K562 (cell line): ENCODE measurements around the gene NDUFAF8. TPM values are rescaled to one million over a fixed set of nuclear protein-coding genes. Genes with fewer than 3 reads are reported as not detected.

Source experiments
- ATAC-seq: fragments of 200-7000 bp; cut with Tn5 transposase; 3 replicates; pipeline ENCODE4 v1.9.1; 2020; ENCODE audit warnings: moderate library complexity
- BruUV-seq: library from RNA; stranded (reverse); fragments of 400-500 nt; replicated peaks from 2 replicates; lab custom pipeline; 2021; lab: Mats Ljungman, UMichigan
- CTCF ChIA-PET: fragments of 300-600 bp; formaldehyde crosslinking; extraction: SDS; loops from one replicate; lab custom pipeline; 2021; ENCODE audit warnings: low intra/inter-chr PET ratio; lab: Yijun Ruan, JAX
- POLR2A ChIA-PET: fragments of 300-600, 350-650 bp; sonication (Branson Sonifier 250); formaldehyde crosslinking; extraction: SDS; loops from one replicate; lab custom pipeline; 2021; ENCODE audit warnings: antibody characterized with exemption, inconsistent platforms; lab: Yijun Ruan, JAX
- DNase-seq, 4 experiments: peaks; one replicate each; pipeline versions ENCODE4 v3.0.0 to v3.0.0-alpha.2; 2011 to 2018; ENCODE audit warnings: low spot score in 3 of 4, mixed read lengths in 3 of 4; ENCODE audit errors: extremely low read depth in 1 of 4
- FAIRE-seq: peaks from 2 replicates; lab custom pipeline; 2011; peaks lifted over from hg19 to GRCh38; lab: Jason Lieb, UNC
- H2AFZ ChIP-seq: 2 replicates; pipeline ENCODE4 v1.6.0; 2011; ENCODE audit warnings: low read depth, low read length, control low read depth, inconsistent platforms
- H3K27ac ChIP-seq: fragments of 200-600 bp; 3 replicates; pipeline ENCODE4 v1.8.0; 2011; ENCODE audit warnings: low read depth, mild to moderate bottlenecking, control low read depth, inconsistent platforms, low read length, moderate library complexity, mixed read lengths; ENCODE audit errors: extremely low read depth
- H3K27me3 ChIP-seq, 2 experiments: fragments of 300-600 bp in 1 of 2; 2 replicates in 1 of 2; 3 replicates in 1 of 2; pipeline versions ENCODE4 v1.6.0 to v1.8.0; 2011; ENCODE audit warnings: inconsistent platforms in 2 of 2, low read length in 2 of 2, mild to moderate bottlenecking in 1 of 2, mixed read lengths in 1 of 2, moderate library complexity in 1 of 2; ENCODE audit not compliant: control insufficient read depth in 2 of 2, insufficient read depth in 2 of 2
- H3K36me3 ChIP-seq: fragments of 300-600 bp; 3 replicates; pipeline ENCODE4 v1.8.0; 2011; ENCODE audit warnings: mild to moderate bottlenecking, low read length, inconsistent platforms; ENCODE audit not compliant: control insufficient read depth, insufficient read depth
- H3K4me1 ChIP-seq, 2 experiments: fragments of 200-600 bp in 1 of 2; replicated peaks in 1 of 2; 2 replicates in 1 of 2; 3 replicates in 1 of 2; pipeline versions ENCODE4 v1.5.1 to v1.8.0; 2011; ENCODE audit warnings: inconsistent platforms in 2 of 2, low read length in 2 of 2, mild to moderate bottlenecking in 1 of 2, mixed read lengths in 1 of 2, moderate library complexity in 1 of 2; ENCODE audit not compliant: control insufficient read depth in 2 of 2, insufficient read depth in 2 of 2
- H3K4me2 ChIP-seq: 2 replicates; pipeline ENCODE4 v1.6.1; 2011; ENCODE audit warnings: low read length, control low read depth, inconsistent platforms, mixed read lengths; ENCODE audit not compliant: insufficient read depth
- H3K4me3 ChIP-seq: fragments of 200-600 bp; sonication (generic), shearing (Covaris generic); 2 replicates; pipeline ENCODE4 v1.5.1; 2016; ENCODE audit warnings: control low read depth, inconsistent platforms
- H3K79me2 ChIP-seq: fragments of 200-600 bp; 3 replicates; pipeline ENCODE4 v1.8.0; 2011; ENCODE audit warnings: low read length, inconsistent platforms; ENCODE audit not compliant: control insufficient read depth, insufficient read depth
- H3K9ac ChIP-seq, 2 experiments: 2 replicates each; pipeline versions ENCODE4 v1.6.0 to v1.6.1; 2011; ENCODE audit warnings: low read depth in 2 of 2, low read length in 2 of 2, control low read depth in 1 of 2, inconsistent platforms in 1 of 2, mild to moderate bottlenecking in 1 of 2, mixed read lengths in 1 of 2; ENCODE audit not compliant: insufficient read depth in 1 of 2
- H3K9me1 ChIP-seq: one replicate; pipeline ENCODE4 v1.6.0; 2011; ENCODE audit warnings: inconsistent platforms, mild to moderate bottlenecking, low read length, moderate library complexity; ENCODE audit not compliant: control insufficient read depth, insufficient read depth
- H3K9me3 ChIP-seq: replicated peaks from 2 replicates; pipeline ENCODE4 v1.5.1; 2011; ENCODE audit warnings: low read depth, low read length, inconsistent platforms; ENCODE audit not compliant: control insufficient read depth, insufficient read depth
- H4K20me1 ChIP-seq: replicated peaks from 2 replicates; pipeline ENCODE4 v1.6.1; 2011; ENCODE audit warnings: low read length, inconsistent platforms, mixed read lengths; ENCODE audit not compliant: control insufficient read depth, insufficient read depth
- CBFB ChIP-seq: sonication (generic); formaldehyde crosslinking; IDR thresholded peaks from 2 replicates; pipeline ENCODE4 v1.4.0; 2020; ENCODE audit warnings: mild to moderate bottlenecking, missing genetic modification reagents
- CBX3 ChIP-seq, 2 experiments: IDR thresholded peaks; 1 replicate in 1 of 2; 2 replicates in 1 of 2; pipeline ENCODE4 v1.6.1; 2012; ENCODE audit warnings: inconsistent platforms in 2 of 2, low read length in 2 of 2, borderline replicate concordance in 1 of 2, control low read depth in 1 of 2
- CTCF ChIP-seq, 3 experiments: IDR thresholded peaks in 2 of 3; conservative IDR thresholded peaks in 1 of 3; 2 replicates each; pipeline ENCODE4 v1.5.1; 2011 to 2012; ENCODE audit warnings: low read length in 3 of 3, mild to moderate bottlenecking in 3 of 3, control low read depth in 2 of 3, improper control_type of control experiment in 1 of 3, inconsistent platforms in 1 of 3, low read depth in 1 of 3, mixed read lengths in 1 of 3, moderate library complexity in 1 of 3; ENCODE audit not compliant: insufficient read depth in 2 of 3
- GABPB2 ChIP-seq: fragments of 250-450 bp; sonication (Bioruptor Pico); conservative IDR thresholded peaks from 2 replicates; pipeline ENCODE4 v1.5.1; 2021; ENCODE audit warnings: mild to moderate bottlenecking
- RCOR1 ChIP-seq, 2 experiments: IDR thresholded peaks; 2 replicates each; pipeline ENCODE4 v1.6.1; 2012; ENCODE audit warnings: low read depth in 2 of 2, low read length in 2 of 2, borderline replicate concordance in 1 of 2, improper control_type of control experiment in 1 of 2
- RFX5 ChIP-seq: IDR thresholded peaks from 2 replicates; pipeline ENCODE4 v1.6.1; 2011; ENCODE audit warnings: low read depth, mild to moderate bottlenecking, improper control_type of control experiment, low read length
- SMAD3 ChIP-seq: fragments of 450-650 bp; formaldehyde crosslinking; conservative IDR thresholded peaks from 2 replicates; pipeline ENCODE4 v1.4.0; 2020; ENCODE audit warnings: mild to moderate bottlenecking
- ZBTB43 ChIP-seq: sonication (generic); formaldehyde crosslinking; IDR thresholded peaks from 2 replicates; pipeline ENCODE4 v1.8.0; 2023; ENCODE audit warnings: mild to moderate bottlenecking, missing genetic modification reagents
- WGBS: fragments of 100-300 bp; shearing (Covaris generic); methylation state at CpG from one replicate; pipeline ENCODE4 v1.1.6; 2016; ENCODE audit warnings: low coverage, mixed read lengths; ENCODE audit not compliant: insufficient coverage; ENCODE audit errors: missing lambda C conversion rate; 5-methylcytosine and 5-hydroxymethylcytosine counted together
- in situ Hi-C: fragments of 300-500 bp; cut with MboI; formaldehyde crosslinking; loops from 4 replicates; pipeline ENCODE4 v1.15.0; 2018; ENCODE audit warnings: inconsistent platforms, mixed read lengths
- intact Hi-C: fragments of 100-400 bp; cut with micrococcal nuclease; formaldehyde crosslinking; loops from 2 replicates; pipeline ENCODE4 v1.14.2; 2022
- polyA plus RNA-seq, 8 experiments: library from polyadenylated mRNA; depleted of rRNA in 4 of 8; stranded (reverse) in 5 of 8; unstranded in 3 of 8; fragments of >200 nt; fragmentation: Nextera tagmentation in 2 of 8; fragmentation: Illumina TruSeq in 1 of 8; extraction: Ambion mirVana in 2 of 8; extraction: Trizol in 1 of 8; gene quantifications; 2 replicates each; pipeline versions ENCODE4 v1.2.1 to v1.2.3, GENCODE V29; 2011 to 2014; ENCODE audit warnings: inconsistent platforms in 1 of 8, missing spikeins in 1 of 8
- total RNA-seq, 7 experiments: library from RNA; depleted of rRNA in 6 of 7; stranded (reverse); fragments of >200 nt in 6 of 7; fragmentation: Illumina TruSeq in 2 of 7; extraction: Trizol in 2 of 7; gene quantifications; 2 replicates each; pipeline versions ENCODE4 v1.2.1 to v1.2.3, GENCODE V29; 2011 to 2021; ENCODE audit warnings: low replicate concordance in 1 of 7

NDUFAF8 gene
- total and polyA plus RNA-seq, 9 of the 15 experiments (the other 6 are each of a cell fraction or from before 2014, with no cell fraction given), result 13.5 to 144 (median 90.0) TPM

- Histone ChIP-seq H3K27me3 (no peaks in the 10 kb centered on the region), H3K9ac (no peak overlapping the region), H4K20me1 (no peaks in the 10 kb centered on the region), H3K36me3 (peaks cover 2% of the 10 kb centered on the region; the same call in 2 of the 3 replicates), H3K4me1 (peaks cover 3 to 36% of the 10 kb centered on the region in 2 experiments; a peak in 3 of 5 replicates), H3K4me2 (no peak overlapping the region), H3K9me3 (no peaks in the 10 kb centered on the region), H3K4me3 (no peak overlapping the region), H3K79me2 (no peaks in the 10 kb centered on the region), H3K27ac (no peak overlapping the region), H2AFZ (no peak overlapping the region), H3K9me1 (peaks cover 3% of the 10 kb centered on the region)
- ATAC-seq (no peak), FAIRE-seq (no peak), DNase-seq (no peak)
- ChIA-PET POLR2A (no interaction called here), CTCF (no interaction called here)
- intact Hi-C loops, result no loop called here
- no TSS peak for BruUV-seq
- in situ Hi-C loops, result no loop called here
- WGBS, result 86% methylated on average over 14 of the region's 18 CpGs
- TF ChIP-seq ZBTB43 (no peak), RFX5 (no peak), CBX3 (IDR thresholded peaks at IDR 0.05; ENCODE audit: borderline replicate concordance in 1 of 2, low read length in 2 of 2) (no peak), SMAD3 (no peak), CTCF (IDR thresholded peaks at IDR 0.05 in 2 of 3, conservative IDR thresholded peaks at IDR 0.05 in 1 of 3; ENCODE audit: insufficient read depth in 2 of 3, low read depth in 1 of 3, low read length in 3 of 3) (no peak), RCOR1 (IDR thresholded peaks at IDR 0.05; ENCODE audit: borderline replicate concordance in 1 of 2, low read depth in 2 of 2, low read length in 2 of 2) (no peak), CBFB (no peak), GABPB2 (CRISPR knock-in tag) (no peak)
These were observed 39.7 kb upstream of the NDUFAF8 start for GRCh38 chr17:81199482-81199830.
